A673 (cell line): ENCODE measurements around the gene MPDZ. TPM values are rescaled to one million over a fixed set of nuclear protein-coding genes. Genes with fewer than 3 reads are reported as not detected.

Experiments
- BruUV-seq: library from RNA; stranded (reverse); fragments of 400-500 nt; replicated peaks from 2 replicates; lab custom pipeline; 2021; lab: Mats Ljungman, UMichigan
- CTCF ChIA-PET: fragments of 300-600 bp; sonication (Branson Sonifier 250); formaldehyde crosslinking; loops from one replicate; lab custom pipeline; 2022; ENCODE audit warnings: antibody characterized with exemption; lab: Charles Lee
- POLR2A ChIA-PET: fragments of 300-600 bp; sonication (Branson Sonifier 250); formaldehyde crosslinking; loops from one replicate; lab custom pipeline; 2022; ENCODE audit warnings: antibody characterized with exemption; ENCODE audit not compliant: low non-redundant PET; lab: Charles Lee
- DNase-seq: peaks from one replicate; pipeline ENCODE4 v3.0.0-alpha.2; 2015; ENCODE audit warnings: low spot score
- H3K27ac ChIP-seq: fragments of 200-600 bp; sonication (generic); 2 replicates; pipeline ENCODE4 v1.5.1; 2016; ENCODE audit warnings: mixed run types, low read depth, mild to moderate bottlenecking, mixed read lengths, antibody characterized with exemption, low read length; ENCODE audit not compliant: poor library complexity, severe bottlenecking
- H3K27me3 ChIP-seq: fragments of 200-600 bp; sonication (generic); replicated peaks from 2 replicates; pipeline ENCODE4 v1.6.1; 2017; ENCODE audit warnings: mixed run types, low read depth, mild to moderate bottlenecking, mixed read lengths, antibody characterized with exemption, low read length; ENCODE audit not compliant: insufficient read depth, poor library complexity
- H3K36me3 ChIP-seq: fragments of 200-600 bp; sonication (generic); 2 replicates; pipeline ENCODE4 v1.6.1; 2016; ENCODE audit warnings: mixed run types, mild to moderate bottlenecking, mixed read lengths, antibody characterized with exemption, low read length; ENCODE audit not compliant: insufficient read depth, poor library complexity, severe bottlenecking
- H3K4me1 ChIP-seq: fragments of 200-600 bp; sonication (generic); 2 replicates; pipeline ENCODE4 v1.6.1; 2017; ENCODE audit warnings: mixed run types, mild to moderate bottlenecking, mixed read lengths, antibody characterized with exemption, low read length; ENCODE audit not compliant: insufficient read depth, poor library complexity, severe bottlenecking
- H3K4me3 ChIP-seq: fragments of 200-600 bp; sonication (generic); 2 replicates; pipeline ENCODE4 v1.5.1; 2016; ENCODE audit warnings: low read depth, mixed run types, mild to moderate bottlenecking, mixed read lengths, low read length; ENCODE audit not compliant: poor library complexity, severe bottlenecking
- H3K9me3 ChIP-seq: fragments of 200-600 bp; sonication (generic); 2 replicates; pipeline ENCODE4 v1.6.1; 2016; ENCODE audit warnings: mixed run types, low read depth, mild to moderate bottlenecking, mixed read lengths, antibody characterized with exemption, low read length; ENCODE audit not compliant: poor library complexity, severe bottlenecking
- EZH2 ChIP-seq: fragments of 200-600 bp; sonication (generic); IDR thresholded peaks from 2 replicates; pipeline ENCODE4 v1.6.1; 2017; ENCODE audit warnings: borderline replicate concordance, low read depth, mild to moderate bottlenecking, mixed read lengths, antibody characterized with exemption, low read length; ENCODE audit not compliant: poor library complexity, severe bottlenecking
- intact Hi-C: fragments of 100-400 bp; cut with micrococcal nuclease; formaldehyde crosslinking; loops from one replicate; pipeline ENCODE4 v1.10.0; 2022; ENCODE audit not compliant: unreplicated experiment
- total RNA-seq: library from RNA; stranded (reverse); gene quantifications from 2 replicates; pipeline ENCODE4 v1.2.3, GENCODE V29; 2021
- TF ChIP-seq, protein P1 (sequence below): fragments of 300-800, 200-600 bp; sonication (generic); conservative IDR thresholded peaks from 2 replicates; pipeline ENCODE4 v1.5.1; 2017; ENCODE audit warnings: low read depth, mild to moderate bottlenecking, antibody characterized with exemption, low read length, moderate library complexity, mixed read lengths

The MPDZ gene
- total RNA-seq, 1 experiment from 2014 or later: 35.1 TPM

DNA sequence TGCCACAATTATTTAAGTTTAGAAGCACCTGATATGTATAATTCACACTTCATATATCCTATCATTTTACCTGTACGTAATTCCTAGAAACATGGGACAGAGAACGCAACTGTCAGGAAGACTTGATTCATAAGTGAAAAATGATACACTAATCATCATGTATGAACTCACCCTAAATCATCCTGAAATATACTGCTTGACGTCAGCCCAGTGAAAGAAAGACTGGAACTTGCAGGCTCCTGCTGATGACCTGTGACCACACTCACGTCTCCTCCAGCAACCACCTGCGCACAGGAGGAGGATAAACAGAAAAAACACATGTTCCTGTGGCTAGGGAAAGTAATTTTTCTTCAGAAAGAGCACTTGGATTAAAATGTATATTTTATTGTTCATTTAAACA is 169.7 kb downstream of the MPDZ start:
- no TSS peak for BruUV-seq
- no peaks in the 10 kb centered on the region for H3K9me3 ChIP-seq
- H3K27ac ChIP-seq: no peak overlapping the region
- no peak for DNase-seq
- TF ChIP-seq, protein P1, sequence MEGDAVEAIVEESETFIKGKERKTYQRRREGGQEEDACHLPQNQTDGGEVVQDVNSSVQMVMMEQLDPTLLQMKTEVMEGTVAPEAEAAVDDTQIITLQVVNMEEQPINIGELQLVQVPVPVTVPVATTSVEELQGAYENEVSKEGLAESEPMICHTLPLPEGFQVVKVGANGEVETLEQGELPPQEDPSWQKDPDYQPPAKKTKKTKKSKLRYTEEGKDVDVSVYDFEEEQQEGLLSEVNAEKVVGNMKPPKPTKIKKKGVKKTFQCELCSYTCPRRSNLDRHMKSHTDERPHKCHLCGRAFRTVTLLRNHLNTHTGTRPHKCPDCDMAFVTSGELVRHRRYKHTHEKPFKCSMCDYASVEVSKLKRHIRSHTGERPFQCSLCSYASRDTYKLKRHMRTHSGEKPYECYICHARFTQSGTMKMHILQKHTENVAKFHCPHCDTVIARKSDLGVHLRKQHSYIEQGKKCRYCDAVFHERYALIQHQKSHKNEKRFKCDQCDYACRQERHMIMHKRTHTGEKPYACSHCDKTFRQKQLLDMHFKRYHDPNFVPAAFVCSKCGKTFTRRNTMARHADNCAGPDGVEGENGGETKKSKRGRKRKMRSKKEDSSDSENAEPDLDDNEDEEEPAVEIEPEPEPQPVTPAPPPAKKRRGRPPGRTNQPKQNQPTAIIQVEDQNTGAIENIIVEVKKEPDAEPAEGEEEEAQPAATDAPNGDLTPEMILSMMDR: no peak
- no peak for TF ChIP-seq EZH2
- CTCF ChIA-PET: no interaction called here
- no peak overlapping the region for H3K4me3 ChIP-seq
- H3K27me3 ChIP-seq: no peaks in the 10 kb centered on the region
- POLR2A ChIA-PET: no interaction called here
- peaks cover 5% of the 10 kb centered on the region for H3K36me3 ChIP-seq
- intact Hi-C loops: no loop called here
- peaks cover 26% of the 10 kb centered on the region for H3K4me1 ChIP-seq

DNA sequence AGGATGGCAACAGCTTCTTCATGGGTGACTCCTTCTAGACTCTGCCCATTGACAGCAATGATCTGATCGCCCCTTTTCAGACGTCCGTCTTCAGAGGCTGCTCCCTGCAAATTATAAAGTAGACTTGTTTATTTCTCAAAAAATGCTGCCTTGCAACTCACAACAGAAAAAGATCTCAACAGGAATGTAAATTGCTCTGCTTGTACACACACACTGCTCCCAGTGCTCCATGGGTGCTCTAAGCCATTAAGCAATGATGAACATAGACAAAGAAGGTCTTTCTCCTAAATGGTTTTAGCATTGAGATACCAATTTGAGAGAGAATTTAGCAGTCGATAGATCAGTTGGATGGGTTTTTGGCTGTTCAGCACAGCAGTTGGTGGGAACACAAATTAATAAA is 172.5 kb downstream of the MPDZ start:
- Histone ChIP-seq H3K27me3 (no peaks in the 10 kb centered on the region), H3K27ac (no peak overlapping the region), H3K4me1 (peaks cover 22% of the 10 kb centered on the region), H3K36me3 (peaks cover 5% of the 10 kb centered on the region), H3K4me3 (no peak overlapping the region), H3K9me3 (no peaks in the 10 kb centered on the region)
- no TSS peak for BruUV-seq
- POLR2A ChIA-PET: no interaction called here
- intact Hi-C loops: no loop called here
- CTCF ChIA-PET: no interaction called here
- no peak for TF ChIP-seq EZH2
- TF ChIP-seq, protein P1: no peak
- DNase-seq: no peak

DNA sequence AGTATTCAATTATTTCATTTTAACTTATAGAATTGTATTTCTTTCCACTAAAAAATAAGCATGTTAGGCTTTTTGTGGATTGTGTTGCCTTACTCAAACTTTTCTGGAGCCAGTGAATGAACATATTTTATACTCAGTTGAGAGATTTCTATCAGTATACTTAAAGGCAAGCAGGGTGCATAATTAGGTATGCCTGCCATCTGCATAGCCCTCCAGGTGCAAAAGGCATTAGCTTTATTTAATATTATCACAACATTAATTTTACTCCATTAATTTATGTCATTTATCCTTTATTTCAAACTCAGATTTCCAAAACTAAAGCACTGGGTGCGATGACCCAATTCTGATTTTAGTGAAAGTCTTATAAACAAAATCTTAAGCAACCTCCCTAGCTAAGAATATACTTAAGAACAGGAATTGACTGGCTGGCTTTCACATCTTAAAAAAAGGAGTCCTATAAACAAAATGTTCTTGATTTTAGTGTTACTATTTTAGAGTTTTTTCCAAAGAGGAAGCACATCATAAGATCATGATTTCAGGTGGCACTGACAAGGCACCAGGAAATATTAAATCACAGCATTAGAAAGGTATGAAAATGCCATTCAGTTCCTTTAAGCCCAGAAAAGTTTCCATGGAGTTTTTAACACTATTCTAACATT is 178.4 kb downstream of the MPDZ start:
- intact Hi-C loops: no loop called here
- Histone ChIP-seq H3K27me3 (no peaks in the 10 kb centered on the region), H3K27ac (no peak overlapping the region), H3K4me1 (no peaks in the 10 kb centered on the region), H3K4me3 (no peak overlapping the region), H3K9me3 (no peaks in the 10 kb centered on the region), H3K36me3 (peaks cover 5% of the 10 kb centered on the region)
- POLR2A ChIA-PET: no interaction called here
- DNase-seq: no peak
- BruUV-seq: no TSS peak
- CTCF ChIA-PET: no interaction called here
- TF ChIP-seq EZH2: no peak

DNA sequence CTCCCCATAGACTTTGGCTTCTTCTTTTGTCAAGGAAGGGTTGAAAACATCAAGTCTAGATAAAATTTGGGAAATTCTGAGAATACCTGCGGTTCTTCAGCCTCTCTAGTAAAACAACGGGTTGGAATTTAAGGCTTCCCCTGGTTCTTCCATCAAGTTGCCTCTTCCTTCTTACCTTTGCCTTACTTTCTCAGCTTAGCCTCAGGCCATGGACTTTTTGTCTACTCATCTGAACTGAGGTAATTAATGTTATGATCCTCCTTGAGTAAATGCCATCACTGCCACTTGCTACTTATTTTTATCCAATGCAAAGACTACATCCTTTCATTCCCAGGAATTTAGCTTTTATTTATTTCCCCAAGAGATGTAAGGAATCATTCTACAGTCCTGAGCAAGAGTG is 184.4 kb downstream of the MPDZ start:
- Histone ChIP-seq H3K36me3 (no peaks in the 10 kb centered on the region), H3K4me1 (no peaks in the 10 kb centered on the region), H3K4me3 (no peak overlapping the region), H3K27ac (no peak overlapping the region), H3K27me3 (no peaks in the 10 kb centered on the region), H3K9me3 (no peaks in the 10 kb centered on the region)
- intact Hi-C loops: no loop called here
- ChIA-PET POLR2A (no interaction called here), CTCF (no interaction called here)
- no TSS peak for BruUV-seq
- no peak for TF ChIP-seq EZH2
- TF ChIP-seq, protein P1: no peak
- no peak for DNase-seq
